Adrenal gland (tissue), 12 donors: ENCODE data around the gene TMCC1. TPM values are rescaled to one million over a fixed set of nuclear protein-coding genes. Genes with fewer than 3 reads are reported as not detected.

Source experiments
- DNase-seq, 7 donors: peaks; one replicate each; pipeline ENCODE4 v3.0.0-alpha.2; 2019 to 2020
- H3K27ac ChIP-seq, 5 donors: fragments of 200-600 bp; sonication (generic) in 4 of 5; 1 replicate in 3 of 5; 2 replicates in 2 of 5; pipeline versions ENCODE4 v1.5.1 to v1.8.0; 2016 to 2020; ENCODE audit warnings: mild to moderate bottlenecking in 1 of 5
- H3K27me3 ChIP-seq: fragments of 200-600 bp; 2 replicates; pipeline ENCODE4 v1.8.0; 2021
- H3K36me3 ChIP-seq, 2 donors: fragments of 200-600 bp; replicated peaks in 1 of 2; 1 replicate in 1 of 2; 2 replicates in 1 of 2; pipeline versions ENCODE4 v1.5.1 to v1.8.0; 2018 to 2022
- H3K4me1 ChIP-seq, 2 donors: fragments of 200-600 bp; replicated peaks in 1 of 2; 1 replicate in 1 of 2; 2 replicates in 1 of 2; pipeline versions ENCODE4 v1.5.1 to v1.8.0; 2018 to 2021
- H3K4me3 ChIP-seq, 4 donors: fragments of 200-600 bp; sonication (generic) in 3 of 4; one replicate each; pipeline ENCODE4 v1.5.1; 2016 to 2018
- H3K9me3 ChIP-seq, 3 donors: fragments of 200-600 bp; sonication (generic) in 1 of 3; replicated peaks in 1 of 3; 1 replicate in 2 of 3; 2 replicates in 1 of 3; pipeline versions ENCODE4 v1.5.1 to v1.8.0; 2016 to 2021
- POLR2A ChIP-seq, 2 donors: fragments of 450-650 bp; IDR thresholded peaks; one replicate each; pipeline ENCODE4 v1.6.1; 2017; ENCODE audit warnings: antibody characterized with exemption in 2 of 2, mild to moderate bottlenecking in 2 of 2, moderate library complexity in 1 of 2
- WGBS, 4 donors: extraction: QIAGEN DNeasy Blood & Tissue Kit in 2 of 4; methylation state at CpG; one replicate each; pipeline versions ENCODE4 v1.1.5 to v1.1.7; 2013 to 2017; 5-methylcytosine and 5-hydroxymethylcytosine counted together
- intact Hi-C, 2 donors: fragments of 100-400 bp; cut with DNase I; formaldehyde crosslinking; loops; one replicate each; pipeline versions ENCODE4 v1.14.1 to v1.15.0; 2022 to 2023
- polyA plus RNA-seq, 3 donors: library from polyadenylated mRNA; stranded (reverse); fragments of 200-250 nt in 2 of 3; fragments of 350-450 nt in 1 of 3; fragmentation: Illumina TruSeq in 1 of 3; extraction: RNeasy Lipid Tissue Mini Kit (QIAGEN cat#74804) in 1 of 3; gene quantifications; one replicate each; pipeline ENCODE4 v1.2.3, GENCODE V29; 2013 to 2014
- total RNA-seq, 9 donors: library from RNA; depleted of rRNA in 4 of 9; stranded (reverse); fragments of >200 nt in 4 of 9; fragments of 120-200 nt in 1 of 9; fragmentation: NEBNext Ultra II Directional in 1 of 9; extraction: Animal tissue kit (Norgen Biotek cat#: 25700) in 1 of 9; gene quantifications; one replicate each; pipeline versions ENCODE4 v1.1.0 to v1.2.4, GENCODE V29; 2013 to 2023
- TF ChIP-seq, protein P1 (sequence below), 6 experiments: fragments of 450-650 bp in 4 of 6; fragments of 200-600 bp in 2 of 6; sonication (generic) in 1 of 6; IDR thresholded peaks; 1 replicate in 5 of 6; 2 replicates in 1 of 6; pipeline versions ENCODE4 v1.5.1 to v1.8.0; 2016 to 2021; ENCODE audit warnings: antibody characterized with exemption in 6 of 6, mild to moderate bottlenecking in 2 of 6, moderate library complexity in 1 of 6
- donor health status: healthy with polysubstance abuse.
- donor health status: Bipolar disorder and iron deficiency.
- donor health status: DM: yes; HTN: yes; CAD: no.
- donor health status: DM: no; HTN: no; CAD: no.
- donor health status: DM: no; HTN: no; CAD: no.
- donor health status: DM: yes; HTN: yes; CAD: no.

The TMCC1 gene
- total and polyA plus RNA-seq, 12 donors: 6.3 to 141 (median 22.9) TPM

DNA sequence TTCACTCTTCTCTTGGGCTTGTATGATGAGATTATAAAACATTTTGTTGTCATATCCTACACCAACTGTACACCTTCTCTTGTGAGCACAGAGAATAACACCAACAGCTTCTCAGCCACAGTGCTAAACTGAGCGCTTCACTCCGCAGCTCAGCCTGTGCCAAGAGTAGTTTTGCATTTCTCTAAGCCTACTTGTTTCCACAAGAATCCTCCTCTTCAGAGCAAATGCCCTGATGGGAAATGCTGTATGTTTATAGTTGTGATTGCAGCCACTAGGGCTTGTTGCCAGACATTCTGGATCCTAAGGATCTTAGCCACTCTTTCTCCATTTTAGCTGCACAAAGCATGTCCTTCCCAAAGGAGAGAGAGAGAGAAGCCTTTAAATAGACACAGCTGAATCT lies 148.3 kb downstream of the TMCC1 start:
- H3K36me3 ChIP-seq: no peaks in the 10 kb centered on the region
- TF ChIP-seq, protein P1, sequence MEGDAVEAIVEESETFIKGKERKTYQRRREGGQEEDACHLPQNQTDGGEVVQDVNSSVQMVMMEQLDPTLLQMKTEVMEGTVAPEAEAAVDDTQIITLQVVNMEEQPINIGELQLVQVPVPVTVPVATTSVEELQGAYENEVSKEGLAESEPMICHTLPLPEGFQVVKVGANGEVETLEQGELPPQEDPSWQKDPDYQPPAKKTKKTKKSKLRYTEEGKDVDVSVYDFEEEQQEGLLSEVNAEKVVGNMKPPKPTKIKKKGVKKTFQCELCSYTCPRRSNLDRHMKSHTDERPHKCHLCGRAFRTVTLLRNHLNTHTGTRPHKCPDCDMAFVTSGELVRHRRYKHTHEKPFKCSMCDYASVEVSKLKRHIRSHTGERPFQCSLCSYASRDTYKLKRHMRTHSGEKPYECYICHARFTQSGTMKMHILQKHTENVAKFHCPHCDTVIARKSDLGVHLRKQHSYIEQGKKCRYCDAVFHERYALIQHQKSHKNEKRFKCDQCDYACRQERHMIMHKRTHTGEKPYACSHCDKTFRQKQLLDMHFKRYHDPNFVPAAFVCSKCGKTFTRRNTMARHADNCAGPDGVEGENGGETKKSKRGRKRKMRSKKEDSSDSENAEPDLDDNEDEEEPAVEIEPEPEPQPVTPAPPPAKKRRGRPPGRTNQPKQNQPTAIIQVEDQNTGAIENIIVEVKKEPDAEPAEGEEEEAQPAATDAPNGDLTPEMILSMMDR (IDR thresholded peaks at IDR 0.05): no peak
- no peak for TF ChIP-seq POLR2A (IDR thresholded peaks at IDR 0.05)
- no peaks in the 10 kb centered on the region for H3K27me3 ChIP-seq
- no peak overlapping the region for H3K4me3 ChIP-seq
- no peaks in the 10 kb centered on the region for H3K9me3 ChIP-seq
- H3K4me1 ChIP-seq: peaks cover 13 to 26% of the 10 kb centered on the region in 2 donors
- no peak overlapping the region for H3K27ac ChIP-seq
- WGBS, 4 donors: 79 to 85% (median 84%) methylated on average over 2 of the region's 2 CpGs
- intact Hi-C loops: no loop called here
- DNase-seq: no peak

DNA sequence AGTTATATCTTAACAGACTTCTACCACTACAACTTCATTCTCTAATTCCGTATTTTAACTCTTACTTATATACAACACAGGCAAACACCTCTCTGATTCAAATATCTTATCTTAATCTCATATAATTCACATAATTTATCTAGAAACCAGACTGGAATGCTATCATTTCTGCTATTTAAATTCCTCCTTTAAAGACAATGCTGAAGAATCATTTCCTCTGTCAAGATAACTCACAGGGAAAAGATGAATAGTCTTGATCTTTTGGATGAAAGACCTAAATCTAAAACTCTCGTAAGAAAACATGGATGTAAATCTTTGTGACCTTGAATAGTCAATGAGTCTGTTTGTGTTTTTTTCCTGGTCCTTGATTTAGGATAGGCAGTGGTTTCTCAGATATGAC lies 151.7 kb downstream of the TMCC1 start:
- no peak for DNase-seq
- intact Hi-C loops: no loop called here
- Histone ChIP-seq H3K27me3 (no peaks in the 10 kb centered on the region), H3K4me3 (no peak overlapping the region), H3K36me3 (no peaks in the 10 kb centered on the region), H3K9me3 (no peaks in the 10 kb centered on the region), H3K27ac (no peak overlapping the region), H3K4me1 (peaks cover 13 to 35% of the 10 kb centered on the region in 2 donors)
- TF ChIP-seq, protein P1 (IDR thresholded peaks at IDR 0.05): no peak
- no peak for TF ChIP-seq POLR2A (IDR thresholded peaks at IDR 0.05)
- WGBS, 4 donors: 31 to 44% (median 34%) methylated on average over 2 of the region's 2 CpGs

DNA sequence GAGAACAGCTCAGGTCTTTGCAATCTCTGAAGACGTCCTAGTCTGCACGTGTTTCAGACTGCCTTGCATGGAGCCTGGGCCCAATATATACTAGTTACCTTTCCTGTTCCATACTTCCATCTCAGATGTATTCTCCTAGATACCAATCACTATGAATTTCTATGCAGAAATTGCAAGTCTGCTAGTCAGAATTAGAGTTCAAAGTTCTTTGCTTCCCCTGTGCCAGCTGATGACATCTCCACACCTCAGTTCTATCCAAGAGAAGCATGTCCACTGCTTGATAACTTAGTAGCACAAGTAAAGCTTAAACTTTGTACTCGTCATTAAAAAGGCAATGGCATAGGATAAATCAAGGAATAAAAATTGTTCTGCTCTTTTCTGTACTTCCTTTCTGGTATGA lies 153.4 kb downstream of the TMCC1 start:
- H3K27ac ChIP-seq: no peak overlapping the region
- no peak for TF ChIP-seq POLR2A (IDR thresholded peaks at IDR 0.05)
- TF ChIP-seq, protein P1 (IDR thresholded peaks at IDR 0.05): no peak
- no peaks in the 10 kb centered on the region for H3K36me3 ChIP-seq
- no peaks in the 10 kb centered on the region for H3K9me3 ChIP-seq
- WGBS, 4 donors: 88 to 95% (median 95%) methylated on average over 3 of the region's 3 CpGs
- no peaks in the 10 kb centered on the region for H3K27me3 ChIP-seq
- intact Hi-C loops: no loop called here
- no peak overlapping the region for H3K4me3 ChIP-seq
- no peak for DNase-seq
- H3K4me1 ChIP-seq: peaks cover 13 to 35% of the 10 kb centered on the region in 2 donors

DNA sequence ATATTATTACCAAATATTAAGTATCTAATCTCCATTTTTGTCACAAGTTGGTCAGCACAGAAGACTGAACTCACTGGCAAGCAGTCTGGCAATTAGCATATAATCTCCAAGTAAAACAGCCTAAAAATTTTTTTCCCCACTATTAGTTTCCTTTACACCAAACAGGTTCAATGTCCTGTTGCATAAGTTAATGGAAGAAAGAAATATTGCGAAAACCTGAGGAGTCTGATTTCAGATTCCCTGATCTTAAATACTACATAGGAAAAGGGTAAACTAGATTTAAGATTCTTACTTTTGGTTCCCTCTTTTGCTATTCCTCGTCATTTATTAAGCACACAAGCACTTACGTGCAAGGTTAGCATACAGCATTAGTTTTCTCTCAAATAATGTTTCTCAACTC lies 153.9 kb downstream of the TMCC1 start:
- no peaks in the 10 kb centered on the region for H3K27me3 ChIP-seq
- H3K4me3 ChIP-seq: no peak overlapping the region
- intact Hi-C loops: no loop called here
- no peak for TF ChIP-seq POLR2A (IDR thresholded peaks at IDR 0.05)
- TF ChIP-seq, protein P1 (IDR thresholded peaks at IDR 0.05): no peak
- H3K9me3 ChIP-seq: no peaks in the 10 kb centered on the region
- peaks cover 13 to 35% of the 10 kb centered on the region in 2 donors for H3K4me1 ChIP-seq
- H3K36me3 ChIP-seq: no peaks in the 10 kb centered on the region
- 88 to 91% (median 89%) methylated on average over 3 of the region's 3 CpGs for WGBS, 4 donors
- H3K27ac ChIP-seq: peak overlapping the region in 2 of 5 donors; percentile 3 to 9
- DNase-seq: no peak
